ENCODE results near the gene TLE6. TPM values are rescaled to one million over a fixed set of nuclear protein-coding genes. Genes with fewer than 3 reads are reported as not detected.

TLE6 gene
- total and polyA plus RNA-seq, 2 of the 13 experiments (the other 11 are each of a cell fraction or from before 2014, with no cell fraction given) = 0.24 to 5.5 TPM

DNA sequence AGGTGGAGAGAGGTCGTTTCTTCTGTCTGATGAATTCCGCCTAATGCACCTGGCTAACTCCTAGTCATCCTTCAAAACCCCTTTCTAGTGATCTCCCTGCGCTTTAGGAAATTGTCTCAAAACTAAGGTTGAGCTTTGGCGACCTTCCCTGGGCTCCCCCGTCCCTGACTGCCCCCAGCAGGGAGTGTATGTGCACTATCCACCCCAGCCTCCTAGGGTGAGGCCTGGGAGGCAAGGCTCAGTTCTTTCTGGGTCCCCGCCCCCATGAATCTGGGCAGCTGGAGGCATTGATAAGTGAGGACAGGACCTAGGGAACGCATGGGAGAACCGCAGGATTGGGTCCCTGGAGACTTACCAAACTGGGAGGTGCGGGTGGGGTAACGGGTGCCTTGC is 378 bp downstream of the TLE6 start (continued):
- TF ChIP-seq NFKB2 (CRISPR knock-in tag; IDR thresholded peaks at IDR 0.05; ENCODE audit: borderline replicate concordance) (no peak), ZFX (CRISPR knock-in tag; IDR thresholded peaks at IDR 0.05; ENCODE audit: low read depth) (peak; percentile 48; the same call in 1 of the 2 replicates), ZNF670 (CRISPR knock-in tag; IDR thresholded peaks at IDR 0.05; ENCODE audit: borderline replicate concordance) (0 out of 2 replicates have a peak, but pooled peaks have one; percentile 15), ERF (CRISPR knock-in tag; IDR thresholded peaks at IDR 0.05) (0 out of 2 replicates have a peak, but pooled peaks have one; percentile 0), CHD2 (IDR thresholded peaks at IDR 0.05; ENCODE audit: low read depth, low read length) (no peak), ARHGAP35 (CRISPR knock-in tag; IDR thresholded peaks at IDR 0.05; ENCODE audit: borderline replicate concordance) (0 out of 2 replicates have a peak, but pooled peaks have one; percentile 21), ZNF549 (CRISPR knock-in tag; IDR thresholded peaks at IDR 0.05) (no peak), RXRA (CRISPR knock-in tag; IDR thresholded peaks at IDR 0.05) (peak; percentile 5; the same call in 1 of the 2 replicates), ARNT2 (CRISPR knock-in tag; IDR thresholded peaks at IDR 0.05; ENCODE audit: low read depth) (0 out of 2 replicates have a peak, but pooled peaks have one; percentile 8), RORA (CRISPR knock-in tag; IDR thresholded peaks at IDR 0.05) (no peak), ZNF570 (CRISPR knock-in tag; IDR thresholded peaks at IDR 0.05; ENCODE audit: borderline replicate concordance) (no peak), HDAC2 (CRISPR knock-in tag; IDR thresholded peaks at IDR 0.05) (no peak), CBX5 (CRISPR knock-in tag; IDR thresholded peaks at IDR 0.05; ENCODE audit: borderline replicate concordance) (0 out of 2 replicates have a peak, but pooled peaks have one; percentile 25), CBX2 (IDR thresholded peaks at IDR 0.05; ENCODE audit: low read depth, low read length) (0 out of 2 replicates have a peak, but pooled peaks have one; percentile 40), CBX2 (CRISPR knock-in tag; IDR thresholded peaks at IDR 0.05; ENCODE audit: low read depth) (no peak)
- TF ChIP-seq, protein P1, sequence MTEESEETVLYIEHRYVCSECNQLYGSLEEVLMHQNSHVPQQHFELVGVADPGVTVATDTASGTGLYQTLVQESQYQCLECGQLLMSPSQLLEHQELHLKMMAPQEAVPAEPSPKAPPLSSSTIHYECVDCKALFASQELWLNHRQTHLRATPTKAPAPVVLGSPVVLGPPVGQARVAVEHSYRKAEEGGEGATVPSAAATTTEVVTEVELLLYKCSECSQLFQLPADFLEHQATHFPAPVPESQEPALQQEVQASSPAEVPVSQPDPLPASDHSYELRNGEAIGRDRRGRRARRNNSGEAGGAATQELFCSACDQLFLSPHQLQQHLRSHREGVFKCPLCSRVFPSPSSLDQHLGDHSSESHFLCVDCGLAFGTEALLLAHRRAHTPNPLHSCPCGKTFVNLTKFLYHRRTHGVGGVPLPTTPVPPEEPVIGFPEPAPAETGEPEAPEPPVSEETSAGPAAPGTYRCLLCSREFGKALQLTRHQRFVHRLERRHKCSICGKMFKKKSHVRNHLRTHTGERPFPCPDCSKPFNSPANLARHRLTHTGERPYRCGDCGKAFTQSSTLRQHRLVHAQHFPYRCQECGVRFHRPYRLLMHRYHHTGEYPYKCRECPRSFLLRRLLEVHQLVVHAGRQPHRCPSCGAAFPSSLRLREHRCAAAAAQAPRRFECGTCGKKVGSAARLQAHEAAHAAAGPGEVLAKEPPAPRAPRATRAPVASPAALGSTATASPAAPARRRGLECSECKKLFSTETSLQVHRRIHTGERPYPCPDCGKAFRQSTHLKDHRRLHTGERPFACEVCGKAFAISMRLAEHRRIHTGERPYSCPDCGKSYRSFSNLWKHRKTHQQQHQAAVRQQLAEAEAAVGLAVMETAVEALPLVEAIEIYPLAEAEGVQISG (CRISPR knock-in tag; IDR thresholded peaks at IDR 0.05) = peak; percentile 10; the same call in 1 of the 2 replicates
- TF ChIP-seq, protein P2, sequence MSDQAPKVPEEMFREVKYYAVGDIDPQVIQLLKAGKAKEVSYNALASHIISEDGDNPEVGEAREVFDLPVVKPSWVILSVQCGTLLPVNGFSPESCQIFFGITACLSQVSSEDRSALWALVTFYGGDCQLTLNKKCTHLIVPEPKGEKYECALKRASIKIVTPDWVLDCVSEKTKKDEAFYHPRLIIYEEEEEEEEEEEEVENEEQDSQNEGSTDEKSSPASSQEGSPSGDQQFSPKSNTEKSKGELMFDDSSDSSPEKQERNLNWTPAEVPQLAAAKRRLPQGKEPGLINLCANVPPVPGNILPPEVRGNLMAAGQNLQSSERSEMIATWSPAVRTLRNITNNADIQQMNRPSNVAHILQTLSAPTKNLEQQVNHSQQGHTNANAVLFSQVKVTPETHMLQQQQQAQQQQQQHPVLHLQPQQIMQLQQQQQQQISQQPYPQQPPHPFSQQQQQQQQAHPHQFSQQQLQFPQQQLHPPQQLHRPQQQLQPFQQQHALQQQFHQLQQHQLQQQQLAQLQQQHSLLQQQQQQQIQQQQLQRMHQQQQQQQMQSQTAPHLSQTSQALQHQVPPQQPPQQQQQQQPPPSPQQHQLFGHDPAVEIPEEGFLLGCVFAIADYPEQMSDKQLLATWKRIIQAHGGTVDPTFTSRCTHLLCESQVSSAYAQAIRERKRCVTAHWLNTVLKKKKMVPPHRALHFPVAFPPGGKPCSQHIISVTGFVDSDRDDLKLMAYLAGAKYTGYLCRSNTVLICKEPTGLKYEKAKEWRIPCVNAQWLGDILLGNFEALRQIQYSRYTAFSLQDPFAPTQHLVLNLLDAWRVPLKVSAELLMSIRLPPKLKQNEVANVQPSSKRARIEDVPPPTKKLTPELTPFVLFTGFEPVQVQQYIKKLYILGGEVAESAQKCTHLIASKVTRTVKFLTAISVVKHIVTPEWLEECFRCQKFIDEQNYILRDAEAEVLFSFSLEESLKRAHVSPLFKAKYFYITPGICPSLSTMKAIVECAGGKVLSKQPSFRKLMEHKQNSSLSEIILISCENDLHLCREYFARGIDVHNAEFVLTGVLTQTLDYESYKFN (CRISPR knock-in tag; conservative IDR thresholded peaks at IDR 0.05) = no peak
- TF ChIP-seq, protein P3, sequence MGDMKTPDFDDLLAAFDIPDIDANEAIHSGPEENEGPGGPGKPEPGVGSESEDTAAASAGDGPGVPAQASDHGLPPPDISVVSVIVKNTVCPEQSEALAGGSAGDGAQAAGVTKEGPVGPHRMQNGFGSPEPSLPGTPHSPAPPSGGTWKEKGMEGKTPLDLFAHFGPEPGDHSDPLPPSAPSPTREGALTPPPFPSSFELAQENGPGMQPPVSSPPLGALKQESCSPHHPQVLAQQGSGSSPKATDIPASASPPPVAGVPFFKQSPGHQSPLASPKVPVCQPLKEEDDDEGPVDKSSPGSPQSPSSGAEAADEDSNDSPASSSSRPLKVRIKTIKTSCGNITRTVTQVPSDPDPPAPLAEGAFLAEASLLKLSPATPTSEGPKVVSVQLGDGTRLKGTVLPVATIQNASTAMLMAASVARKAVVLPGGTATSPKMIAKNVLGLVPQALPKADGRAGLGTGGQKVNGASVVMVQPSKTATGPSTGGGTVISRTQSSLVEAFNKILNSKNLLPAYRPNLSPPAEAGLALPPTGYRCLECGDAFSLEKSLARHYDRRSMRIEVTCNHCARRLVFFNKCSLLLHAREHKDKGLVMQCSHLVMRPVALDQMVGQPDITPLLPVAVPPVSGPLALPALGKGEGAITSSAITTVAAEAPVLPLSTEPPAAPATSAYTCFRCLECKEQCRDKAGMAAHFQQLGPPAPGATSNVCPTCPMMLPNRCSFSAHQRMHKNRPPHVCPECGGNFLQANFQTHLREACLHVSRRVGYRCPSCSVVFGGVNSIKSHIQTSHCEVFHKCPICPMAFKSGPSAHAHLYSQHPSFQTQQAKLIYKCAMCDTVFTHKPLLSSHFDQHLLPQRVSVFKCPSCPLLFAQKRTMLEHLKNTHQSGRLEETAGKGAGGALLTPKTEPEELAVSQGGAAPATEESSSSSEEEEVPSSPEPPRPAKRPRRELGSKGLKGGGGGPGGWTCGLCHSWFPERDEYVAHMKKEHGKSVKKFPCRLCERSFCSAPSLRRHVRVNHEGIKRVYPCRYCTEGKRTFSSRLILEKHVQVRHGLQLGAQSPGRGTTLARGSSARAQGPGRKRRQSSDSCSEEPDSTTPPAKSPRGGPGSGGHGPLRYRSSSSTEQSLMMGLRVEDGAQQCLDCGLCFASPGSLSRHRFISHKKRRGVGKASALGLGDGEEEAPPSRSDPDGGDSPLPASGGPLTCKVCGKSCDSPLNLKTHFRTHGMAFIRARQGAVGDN (CRISPR knock-in tag; IDR thresholded peaks at IDR 0.05) = peak; percentile 5; the same call in 1 of the 2 replicates

Data from HepG2 (cell line).